ENCODE results near the gene NHSL1.

Gene NHSL1

GRCh38 chr6:138485586-138486248 is 13.6 kb downstream of the NHSL1 start:
- Histone ChIP-seq H3K9me3 (ENCODE audit: insufficient read depth, low read length, severe bottlenecking) (no peaks in the 10 kb centered on the region), H3K9ac (ENCODE audit: low read depth, low read length) (no peak overlapping the region), H3K27me3 (ENCODE audit: insufficient read depth, low read length, poor library complexity) (peaks cover 13% of the 10 kb centered on the region), H2AFZ (ENCODE audit: low read depth, low read length) (no peak overlapping the region), H3K4me3 (ENCODE audit: low read depth in 1 of 2, low read length in 2 of 2) (no peak overlapping the region), H3K27ac (ENCODE audit: low read length) (no peak overlapping the region), H3K4me1 (ENCODE audit: insufficient read depth, low read length) (no peaks in the 10 kb centered on the region), H4K20me1 (ENCODE audit: insufficient read depth, low read length) (no peaks in the 10 kb centered on the region), H3K36me3 (ENCODE audit: insufficient read depth, low read length) (no peaks in the 10 kb centered on the region), H3K79me2 (ENCODE audit: insufficient read depth, low read length) (no peaks in the 10 kb centered on the region), H3K4me2 (ENCODE audit: insufficient read depth, low read length) (no peak overlapping the region)
- DNase-seq: no peak
- no peak for ATAC-seq (ENCODE audit: insufficient read depth, low read depth)
- TF ChIP-seq CTCF (IDR thresholded peaks at IDR 0.05; ENCODE audit: borderline replicate concordance, extremely low read depth, low read length, poor library complexity, severe bottlenecking) (no peak), EZH2 (IDR thresholded peaks at IDR 0.05; ENCODE audit: borderline replicate concordance, low read depth, low read length, severe bottlenecking) (no peak)

GRCh38 chr6:138485005-138485545 is 14.2 kb downstream of the NHSL1 start:
- Histone ChIP-seq H3K4me1 (ENCODE audit: insufficient read depth, low read length) (no peaks in the 10 kb centered on the region), H3K9ac (ENCODE audit: low read depth, low read length) (no peak overlapping the region), H3K9me3 (ENCODE audit: insufficient read depth, low read length, severe bottlenecking) (no peaks in the 10 kb centered on the region), H4K20me1 (ENCODE audit: insufficient read depth, low read length) (no peaks in the 10 kb centered on the region), H3K36me3 (ENCODE audit: insufficient read depth, low read length) (no peaks in the 10 kb centered on the region), H3K27me3 (ENCODE audit: insufficient read depth, low read length, poor library complexity) (peaks cover 13% of the 10 kb centered on the region), H2AFZ (ENCODE audit: low read depth, low read length) (no peak overlapping the region), H3K4me2 (ENCODE audit: insufficient read depth, low read length) (no peak overlapping the region), H3K27ac (ENCODE audit: low read length) (no peak overlapping the region), H3K79me2 (ENCODE audit: insufficient read depth, low read length) (no peaks in the 10 kb centered on the region), H3K4me3 (ENCODE audit: low read depth in 1 of 2, low read length in 2 of 2) (no peak overlapping the region)
- no peak for TF ChIP-seq EZH2 (IDR thresholded peaks at IDR 0.05; ENCODE audit: borderline replicate concordance, low read depth, low read length, severe bottlenecking)
- TF ChIP-seq CTCF (IDR thresholded peaks at IDR 0.05; ENCODE audit: borderline replicate concordance, extremely low read depth, low read length, poor library complexity, severe bottlenecking): no peak
- DNase-seq (no peak), ATAC-seq (ENCODE audit: insufficient read depth, low read depth) (no peak)

GRCh38 chr6:138484018-138484731 is 15.1 kb downstream of the NHSL1 start:
- Histone ChIP-seq H3K4me1 (ENCODE audit: insufficient read depth, low read length) (no peaks in the 10 kb centered on the region), H3K9ac (ENCODE audit: low read depth, low read length) (no peak overlapping the region), H3K27me3 (ENCODE audit: insufficient read depth, low read length, poor library complexity) (peaks cover 13% of the 10 kb centered on the region), H3K4me2 (ENCODE audit: insufficient read depth, low read length) (no peak overlapping the region), H3K9me3 (ENCODE audit: insufficient read depth, low read length, severe bottlenecking) (no peaks in the 10 kb centered on the region), H4K20me1 (ENCODE audit: insufficient read depth, low read length) (no peaks in the 10 kb centered on the region), H3K36me3 (ENCODE audit: insufficient read depth, low read length) (no peaks in the 10 kb centered on the region), H2AFZ (ENCODE audit: low read depth, low read length) (no peak overlapping the region), H3K4me3 (ENCODE audit: low read depth in 1 of 2, low read length in 2 of 2) (no peak overlapping the region), H3K79me2 (ENCODE audit: insufficient read depth, low read length) (no peaks in the 10 kb centered on the region), H3K27ac (ENCODE audit: low read length) (no peak overlapping the region)
- DNase-seq (no peak), ATAC-seq (ENCODE audit: insufficient read depth, low read depth) (no peak)
- no peak for TF ChIP-seq CTCF (IDR thresholded peaks at IDR 0.05; ENCODE audit: borderline replicate concordance, extremely low read depth, low read length, poor library complexity, severe bottlenecking)
- TF ChIP-seq EZH2 (IDR thresholded peaks at IDR 0.05; ENCODE audit: borderline replicate concordance, low read depth, low read length, severe bottlenecking): no peak
